Measurements from ENCODE around the gene C1orf116. TPM values are rescaled to one million over a fixed set of nuclear protein-coding genes. Genes with fewer than 3 reads are reported as not detected.

The C1orf116 gene
- total RNA-seq, 1 donor: not detected

GRCh38 chr1:207069858-207070506 is 37.4 kb upstream of the C1orf116 start:
- DNase-seq (ENCODE audit: low read depth): no peak
- no peak overlapping the region for H3K4me3 ChIP-seq (ENCODE audit: low read depth, low read length)
- TF ChIP-seq, protein P1, sequence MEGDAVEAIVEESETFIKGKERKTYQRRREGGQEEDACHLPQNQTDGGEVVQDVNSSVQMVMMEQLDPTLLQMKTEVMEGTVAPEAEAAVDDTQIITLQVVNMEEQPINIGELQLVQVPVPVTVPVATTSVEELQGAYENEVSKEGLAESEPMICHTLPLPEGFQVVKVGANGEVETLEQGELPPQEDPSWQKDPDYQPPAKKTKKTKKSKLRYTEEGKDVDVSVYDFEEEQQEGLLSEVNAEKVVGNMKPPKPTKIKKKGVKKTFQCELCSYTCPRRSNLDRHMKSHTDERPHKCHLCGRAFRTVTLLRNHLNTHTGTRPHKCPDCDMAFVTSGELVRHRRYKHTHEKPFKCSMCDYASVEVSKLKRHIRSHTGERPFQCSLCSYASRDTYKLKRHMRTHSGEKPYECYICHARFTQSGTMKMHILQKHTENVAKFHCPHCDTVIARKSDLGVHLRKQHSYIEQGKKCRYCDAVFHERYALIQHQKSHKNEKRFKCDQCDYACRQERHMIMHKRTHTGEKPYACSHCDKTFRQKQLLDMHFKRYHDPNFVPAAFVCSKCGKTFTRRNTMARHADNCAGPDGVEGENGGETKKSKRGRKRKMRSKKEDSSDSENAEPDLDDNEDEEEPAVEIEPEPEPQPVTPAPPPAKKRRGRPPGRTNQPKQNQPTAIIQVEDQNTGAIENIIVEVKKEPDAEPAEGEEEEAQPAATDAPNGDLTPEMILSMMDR (IDR thresholded peaks at IDR 0.05; ENCODE audit: insufficient read depth, low read depth, low read length): no peak

DNA sequence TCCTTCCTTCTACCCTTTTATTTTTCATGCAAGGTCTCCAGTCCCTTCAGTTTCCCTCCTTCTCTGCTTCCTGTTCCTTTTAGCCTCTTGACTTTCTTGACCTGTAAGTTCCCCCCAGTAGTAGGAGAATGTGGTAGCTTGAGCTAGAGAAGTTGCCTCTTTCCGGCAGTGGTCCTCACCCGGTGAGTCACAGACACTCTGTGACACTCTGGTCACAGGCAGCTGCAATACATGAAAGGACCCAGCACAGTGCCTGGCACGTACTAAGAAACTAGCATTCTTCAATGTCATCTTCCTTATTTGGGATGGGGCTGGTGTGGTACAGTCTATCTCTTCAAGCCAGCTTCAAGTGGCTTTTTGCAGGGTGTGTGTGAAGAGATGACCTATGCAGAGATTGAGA is 36.5 kb upstream of the C1orf116 start:
- no peak for DNase-seq (ENCODE audit: low read depth)
- TF ChIP-seq, protein P1 (IDR thresholded peaks at IDR 0.05; ENCODE audit: insufficient read depth, low read depth, low read length): no peak

GRCh38 chr1:207067665-207068064 is 35.1 kb upstream of the C1orf116 start:
- TF ChIP-seq, protein P1 (IDR thresholded peaks at IDR 0.05; ENCODE audit: insufficient read depth, low read depth, low read length): no peak
- DNase-seq (ENCODE audit: low read depth): no peak
- no peak overlapping the region for H3K4me3 ChIP-seq (ENCODE audit: low read depth, low read length)

More for the DNA sequence above, 36.5 kb upstream of the C1orf116 start:
- no peak overlapping the region for H3K4me3 ChIP-seq (ENCODE audit: low read depth, low read length)

DNA sequence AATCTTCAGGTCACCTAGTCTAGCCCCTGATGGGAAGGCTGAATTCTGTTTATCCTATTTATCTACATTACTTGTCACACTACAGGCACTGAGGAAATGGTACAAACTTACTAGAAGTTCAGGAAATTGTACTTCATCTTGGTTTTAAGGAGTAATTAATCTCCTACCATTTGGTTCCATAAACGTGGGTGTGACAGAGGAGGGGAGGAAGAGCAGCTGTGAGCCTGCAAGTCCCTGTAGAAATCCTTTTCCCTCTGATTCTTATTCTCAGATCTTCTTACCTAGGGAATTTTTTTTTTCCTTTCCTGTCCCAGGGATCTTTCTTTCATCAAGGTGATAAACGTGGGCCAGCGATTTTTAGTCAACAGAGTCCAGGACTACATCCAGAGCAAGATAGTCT is 34.6 kb upstream of the C1orf116 start:
- DNase-seq (ENCODE audit: low read depth): no peak
- no peak overlapping the region for H3K4me3 ChIP-seq (ENCODE audit: low read depth, low read length)
- TF ChIP-seq, protein P1 (IDR thresholded peaks at IDR 0.05; ENCODE audit: insufficient read depth, low read depth, low read length): no peak

- DNase-seq (ENCODE audit: low read depth): no peak
- no peak overlapping the region for H3K4me3 ChIP-seq (ENCODE audit: low read depth, low read length)
- TF ChIP-seq, protein P1 (IDR thresholded peaks at IDR 0.05; ENCODE audit: insufficient read depth, low read depth, low read length): no peak
Observed at GRCh38 chr1:207064561-207064960, 32.0 kb upstream of the C1orf116 start.

DNA sequence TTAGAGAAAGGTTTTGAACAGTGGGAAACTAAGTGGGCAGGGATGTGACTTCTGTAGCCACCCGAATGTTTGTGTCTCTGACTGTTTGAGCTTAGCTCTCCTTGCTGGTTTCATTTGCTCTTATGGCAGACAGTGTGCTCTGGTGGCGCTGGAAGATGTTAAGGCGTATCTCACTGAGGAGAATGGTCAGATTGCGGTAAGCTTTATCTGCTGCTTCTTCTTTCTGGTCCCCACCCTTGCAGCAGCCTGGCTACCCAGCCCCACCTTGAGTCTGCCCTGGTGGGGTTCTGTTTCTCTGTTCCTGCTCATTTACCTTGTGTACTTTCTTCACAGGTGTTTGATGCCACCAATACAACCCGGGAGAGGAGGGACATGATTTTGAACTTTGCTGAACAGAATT is 30.5 kb upstream of the C1orf116 start:
- TF ChIP-seq, protein P1 (IDR thresholded peaks at IDR 0.05; ENCODE audit: insufficient read depth, low read depth, low read length): no peak
- no peak overlapping the region for H3K4me3 ChIP-seq (ENCODE audit: low read depth, low read length)
- DNase-seq (ENCODE audit: low read depth): no peak

GRCh38 chr1:207062058-207062457 is 29.5 kb upstream of the C1orf116 start:
- TF ChIP-seq, protein P1 (IDR thresholded peaks at IDR 0.05; ENCODE audit: insufficient read depth, low read depth, low read length): no peak
- H3K4me3 ChIP-seq (ENCODE audit: low read depth, low read length): no peak overlapping the region
- DNase-seq (ENCODE audit: low read depth): no peak
